ENCODE results near the gene ZDHHC7. TPM values are rescaled to one million over a fixed set of nuclear protein-coding genes. Genes with fewer than 3 reads are reported as not detected.

The ZDHHC7 gene
- total and polyA plus RNA-seq, 9 of the 15 experiments (the other 6 are each of a cell fraction or from before 2014, with no cell fraction given): 1.7 to 49.7 (median 37.4) TPM

GRCh38 chr16:85034591-85035433, 23.5 kb upstream of the ZDHHC7 start:
- Histone ChIP-seq H3K79me2 (ENCODE audit: control insufficient read depth, insufficient read depth, low read length) (no peaks in the 10 kb centered on the region), H3K9ac (ENCODE audit: insufficient read depth in 1 of 2, low read depth in 2 of 2, low read length in 2 of 2) (peak overlapping the region in 1 of 2 experiments; percentile 15; a peak in 2 of 4 replicates), H3K27me3 (ENCODE audit: control insufficient read depth in 2 of 2, insufficient read depth in 2 of 2, low read length in 2 of 2) (no peaks in the 10 kb centered on the region), H2AFZ (ENCODE audit: low read depth, low read length) (no peak overlapping the region), H3K27ac (ENCODE audit: extremely low read depth, low read depth, low read length) (no peak overlapping the region), H3K4me1 (replicated peaks in 1 of 2; ENCODE audit: control insufficient read depth in 2 of 2, insufficient read depth in 2 of 2, low read length in 2 of 2) (peaks cover 6 to 9% of the 10 kb centered on the region in 2 experiments; a peak in 4 of 5 replicates), H3K9me1 (ENCODE audit: control insufficient read depth, insufficient read depth, low read length) (no peaks in the 10 kb centered on the region), H3K4me2 (ENCODE audit: insufficient read depth, low read length) (no peak overlapping the region), H3K4me3 (no peak overlapping the region), H4K20me1 (replicated peaks; ENCODE audit: control insufficient read depth, insufficient read depth, low read length) (no peaks in the 10 kb centered on the region), H3K9me3 (replicated peaks; ENCODE audit: control insufficient read depth, insufficient read depth, low read depth, low read length) (no peaks in the 10 kb centered on the region), H3K36me3 (ENCODE audit: control insufficient read depth, insufficient read depth, low read length) (peaks cover 3% of the 10 kb centered on the region; the same call in 1 of the 3 replicates)
- ChIA-PET CTCF (ENCODE audit: low intra/inter-chr PET ratio) (no interaction called here), POLR2A (interaction anchor here (1.4 to 3.2 kb wide), 2 partner anchors 12 kb away, joined by 6 to 11 read pairs; no protein-coding TSS in a partner anchor)
- in situ Hi-C loops (cut with MboI) (no loop called here), intact Hi-C loops (cut with micrococcal nuclease) (no loop called here)
- DNase-seq (ENCODE audit: extremely low read depth in 1 of 4, low spot score in 3 of 4) (no peak), ATAC-seq (no peak), FAIRE-seq (no peak)
- BruUV-seq (replicated peaks): no TSS peak
- 72% methylated on average over 18 of the region's 18 CpGs for WGBS (ENCODE audit: insufficient coverage, low coverage, missing lambda C conversion rate)
- TF ChIP-seq, protein P1, sequence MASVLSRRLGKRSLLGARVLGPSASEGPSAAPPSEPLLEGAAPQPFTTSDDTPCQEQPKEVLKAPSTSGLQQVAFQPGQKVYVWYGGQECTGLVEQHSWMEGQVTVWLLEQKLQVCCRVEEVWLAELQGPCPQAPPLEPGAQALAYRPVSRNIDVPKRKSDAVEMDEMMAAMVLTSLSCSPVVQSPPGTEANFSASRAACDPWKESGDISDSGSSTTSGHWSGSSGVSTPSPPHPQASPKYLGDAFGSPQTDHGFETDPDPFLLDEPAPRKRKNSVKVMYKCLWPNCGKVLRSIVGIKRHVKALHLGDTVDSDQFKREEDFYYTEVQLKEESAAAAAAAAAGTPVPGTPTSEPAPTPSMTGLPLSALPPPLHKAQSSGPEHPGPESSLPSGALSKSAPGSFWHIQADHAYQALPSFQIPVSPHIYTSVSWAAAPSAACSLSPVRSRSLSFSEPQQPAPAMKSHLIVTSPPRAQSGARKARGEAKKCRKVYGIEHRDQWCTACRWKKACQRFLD (CRISPR knock-in tag; IDR thresholded peaks at IDR 0.05): no peak
- TF ChIP-seq BCOR (IDR thresholded peaks at IDR 0.05) (peak; percentile 81), PBX2 (CRISPR knock-in tag; IDR thresholded peaks at IDR 0.05; ENCODE audit: low read depth) (no peak), PBX2 (tag; conservative IDR thresholded peaks at IDR 0.05; ENCODE audit: low read depth) (no peak), DIDO1 (tag; IDR thresholded peaks at IDR 0.05; ENCODE audit: low read depth) (no peak), ZNF3 (CRISPR knock-in tag; IDR thresholded peaks at IDR 0.05) (no peak), CBX1 (IDR thresholded peaks at IDR 0.05; ENCODE audit: low read depth) (peak; percentile 73; the same call in 1 of the 2 replicates), SETDB1 (IDR thresholded peaks at IDR 0.05; ENCODE audit: low read length) (no peak), ZNF511 (CRISPR knock-in tag; IDR thresholded peaks at IDR 0.05) (peak; percentile 30; the same call in 1 of the 2 replicates), KDM1A (IDR thresholded peaks at IDR 0.05) (peak; percentile 33 to 67; a peak in 3 of 4 replicates), ZNF175 (CRISPR knock-in tag; IDR thresholded peaks at IDR 0.05; ENCODE audit: low read depth) (no peak), CHD4 (IDR thresholded peaks at IDR 0.05; ENCODE audit: insufficient read depth, insufficient replicate concordance, low read depth, low read length, poor library complexity, severe bottlenecking) (peak; percentile 48), RBM25 (IDR thresholded peaks at IDR 0.05; ENCODE audit: low read depth, low read length, severe bottlenecking) (peak; percentile 94), ADNP (tag; IDR thresholded peaks at IDR 0.05) (peak; percentile 59; the same call in 1 of the 2 replicates), RCOR1 (IDR thresholded peaks at IDR 0.05; ENCODE audit: borderline replicate concordance in 1 of 2, low read depth in 2 of 2, low read length in 2 of 2) (peak in 1 of 2 experiments; percentile 68; a peak in 2 of 4 replicates), PCBP2 (IDR thresholded peaks at IDR 0.05; ENCODE audit: low read depth, low read length, poor library complexity, severe bottlenecking) (no peak), TSC22D4 (tag; IDR thresholded peaks at IDR 0.05) (no peak)

Measured in K562 (cell line).